Stimulated activated CD8-positive, alpha-beta memory T cell treated with anti-CD3 and anti-CD28 coated beads, Interleukin-4, amount 100 ng/mL, for 48 hours (primary cell): ENCODE results near the gene NRG3.

Source experiments
- DNase-seq: peaks from one replicate; pipeline ENCODE4 v3.0.0-alpha.2; 2020

NRG3 gene

GRCh38 chr10:81885491-81885890, 10.5 kb downstream of the NRG3 start:
- no peak for DNase-seq

GRCh38 chr10:81886939-81887338, 11.9 kb downstream of the NRG3 start:
- DNase-seq: no peak

- DNase-seq: no peak
Observed at GRCh38 chr10:81889181-81889769, 14.3 kb downstream of the NRG3 start.

- DNase-seq: no peak
Observed at GRCh38 chr10:81894616-81895015, 19.6 kb downstream of the NRG3 start.

- no peak for DNase-seq
Observed at GRCh38 chr10:81898518-81898917, 23.5 kb downstream of the NRG3 start.

GRCh38 chr10:81900989-81901388, 26.0 kb downstream of the NRG3 start:
- no peak for DNase-seq

GRCh38 chr10:81903472-81903871, 28.5 kb downstream of the NRG3 start:
- DNase-seq: no peak

- no peak for DNase-seq
Observed at GRCh38 chr10:81905161-81905560, 30.2 kb downstream of the NRG3 start.

- no peak for DNase-seq
Observed at GRCh38 chr10:81909453-81909852, 34.5 kb downstream of the NRG3 start.

GRCh38 chr10:81911328-81911727, 36.3 kb downstream of the NRG3 start:
- no peak for DNase-seq

GRCh38 chr10:81914736-81915503, 39.9 kb downstream of the NRG3 start:
- DNase-seq: no peak

GRCh38 chr10:81915504-81915897, 40.5 kb downstream of the NRG3 start:
- DNase-seq: no peak

- no peak for DNase-seq
Observed at GRCh38 chr10:81917666-81918065, 42.7 kb downstream of the NRG3 start.

GRCh38 chr10:81918766-81919165, 43.8 kb downstream of the NRG3 start:
- no peak for DNase-seq

- peak; percentile 32 for DNase-seq
Observed at GRCh38 chr10:81920213-81920829, 45.3 kb downstream of the NRG3 start.

- no peak for DNase-seq
Observed at GRCh38 chr10:81928119-81928518, 53.1 kb downstream of the NRG3 start.

- no peak for DNase-seq
Observed at GRCh38 chr10:81943583-81943982, 68.6 kb downstream of the NRG3 start.

- no peak for DNase-seq
Observed at GRCh38 chr10:81944609-81945008, 69.6 kb downstream of the NRG3 start.

- no peak for DNase-seq
Observed at GRCh38 chr10:81949283-81949682, 74.3 kb downstream of the NRG3 start.

- no peak for DNase-seq
Observed at GRCh38 chr10:81950358-81950757, 75.4 kb downstream of the NRG3 start.

GRCh38 chr10:81953420-81953819, 78.4 kb downstream of the NRG3 start:
- DNase-seq: no peak

- no peak for DNase-seq
Observed at GRCh38 chr10:81957976-81958375, 83.0 kb downstream of the NRG3 start.

- no peak for DNase-seq
Observed at GRCh38 chr10:81959016-81959415, 84.0 kb downstream of the NRG3 start.

GRCh38 chr10:81961451-81962184, 86.6 kb downstream of the NRG3 start:
- no peak for DNase-seq
